HG02870 (cell line): ENCODE measurements around the gene AMER2.

Experiments
- ATAC-seq: cut with Tn5 transposase; IDR thresholded peaks from one replicate; pipeline ENCODE4 v1.9.1; 2021; ENCODE audit warnings: mild to moderate bottlenecking, moderate library complexity; ENCODE audit not compliant: unreplicated experiment

Gene AMER2, protein sequence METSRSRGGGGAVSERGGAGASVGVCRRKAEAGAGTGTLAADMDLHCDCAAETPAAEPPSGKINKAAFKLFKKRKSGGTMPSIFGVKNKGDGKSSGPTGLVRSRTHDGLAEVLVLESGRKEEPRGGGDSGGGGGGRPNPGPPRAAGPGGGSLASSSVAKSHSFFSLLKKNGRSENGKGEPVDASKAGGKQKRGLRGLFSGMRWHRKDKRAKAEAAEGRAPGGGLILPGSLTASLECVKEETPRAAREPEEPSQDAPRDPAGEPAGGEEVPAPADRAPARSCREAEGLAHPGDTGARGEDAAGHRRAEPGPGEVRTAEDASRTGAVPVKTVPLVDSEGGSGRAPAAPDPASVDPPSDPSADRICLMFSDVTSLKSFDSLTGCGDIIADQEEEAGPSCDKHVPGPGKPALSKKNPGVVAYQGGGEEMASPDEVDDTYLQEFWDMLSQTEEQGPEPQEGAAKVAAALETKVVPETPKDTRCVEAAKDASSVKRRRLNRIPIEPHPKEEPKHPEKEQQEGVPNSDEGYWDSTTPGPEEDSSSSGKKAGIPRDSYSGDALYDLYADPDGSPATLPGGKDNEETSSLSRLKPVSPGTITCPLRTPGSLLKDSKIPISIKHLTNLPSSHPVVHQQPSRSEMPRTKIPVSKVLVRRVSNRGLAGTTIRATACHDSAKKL

DNA sequence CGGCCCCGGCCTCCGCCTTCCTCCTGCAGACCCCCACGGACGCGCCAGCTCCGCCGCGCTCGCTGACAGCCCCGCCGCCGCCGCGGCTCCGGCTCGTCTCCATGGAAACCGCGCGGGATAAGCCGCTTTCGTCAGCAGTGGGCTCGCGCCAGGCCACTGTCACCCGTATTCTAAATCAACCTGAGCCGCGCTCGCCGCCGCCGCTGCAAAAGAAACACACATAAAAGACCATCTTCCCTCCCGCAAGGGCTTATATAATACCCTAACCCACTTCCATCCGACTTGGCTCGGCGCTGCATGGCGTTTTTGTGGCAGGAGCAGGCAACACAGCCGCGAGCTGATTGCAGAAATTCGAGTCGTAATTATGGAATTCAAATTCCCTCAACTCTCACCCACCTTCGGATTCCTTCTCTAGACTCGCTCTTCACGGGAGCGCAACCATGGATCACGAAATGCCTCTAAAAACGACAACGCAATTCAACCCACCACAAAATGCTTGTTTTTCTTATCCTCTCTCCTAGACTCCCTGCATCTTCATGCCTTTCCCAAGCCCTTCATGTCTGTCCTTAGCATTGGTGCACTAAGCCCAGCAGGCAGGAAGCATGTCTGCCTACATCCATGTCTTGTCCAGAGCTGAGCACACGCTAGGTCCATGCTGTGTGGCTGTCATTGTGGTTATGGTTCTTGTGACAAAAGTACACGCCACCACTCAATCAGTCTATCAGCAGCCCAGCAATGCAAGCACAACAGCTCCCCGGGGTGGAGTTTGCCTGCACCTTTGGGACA, at the start of gene AMER2:
AMER2 (minus strand) TSS at position 772 of the 786 bp plus-strand sequence; CDS start at position 103, 669 bp downstream.
- no peak for ATAC-seq

GRCh38 chr13:25218019-25218418, 45.9 kb upstream of the AMER2 start:
- no peak for ATAC-seq

GRCh38 chr13:25217023-25217885, 45.2 kb upstream of the AMER2 start:
- no peak for ATAC-seq

DNA sequence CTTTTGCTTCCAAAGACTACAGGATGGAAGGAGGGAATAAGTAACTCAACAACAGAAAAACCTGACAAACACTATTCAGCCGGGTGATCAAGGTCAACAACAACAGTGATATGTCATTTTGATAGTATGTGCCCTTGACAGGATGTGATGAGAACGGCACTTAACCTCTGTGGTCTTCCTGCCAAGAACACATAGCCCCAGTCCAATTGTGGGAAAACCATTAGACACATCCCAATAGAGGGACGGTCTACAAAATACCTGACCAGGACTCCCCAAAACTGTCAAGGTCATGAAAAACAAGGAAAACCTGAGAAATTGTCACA, 43.1 kb upstream of the AMER2 start:
- no peak for ATAC-seq

DNA sequence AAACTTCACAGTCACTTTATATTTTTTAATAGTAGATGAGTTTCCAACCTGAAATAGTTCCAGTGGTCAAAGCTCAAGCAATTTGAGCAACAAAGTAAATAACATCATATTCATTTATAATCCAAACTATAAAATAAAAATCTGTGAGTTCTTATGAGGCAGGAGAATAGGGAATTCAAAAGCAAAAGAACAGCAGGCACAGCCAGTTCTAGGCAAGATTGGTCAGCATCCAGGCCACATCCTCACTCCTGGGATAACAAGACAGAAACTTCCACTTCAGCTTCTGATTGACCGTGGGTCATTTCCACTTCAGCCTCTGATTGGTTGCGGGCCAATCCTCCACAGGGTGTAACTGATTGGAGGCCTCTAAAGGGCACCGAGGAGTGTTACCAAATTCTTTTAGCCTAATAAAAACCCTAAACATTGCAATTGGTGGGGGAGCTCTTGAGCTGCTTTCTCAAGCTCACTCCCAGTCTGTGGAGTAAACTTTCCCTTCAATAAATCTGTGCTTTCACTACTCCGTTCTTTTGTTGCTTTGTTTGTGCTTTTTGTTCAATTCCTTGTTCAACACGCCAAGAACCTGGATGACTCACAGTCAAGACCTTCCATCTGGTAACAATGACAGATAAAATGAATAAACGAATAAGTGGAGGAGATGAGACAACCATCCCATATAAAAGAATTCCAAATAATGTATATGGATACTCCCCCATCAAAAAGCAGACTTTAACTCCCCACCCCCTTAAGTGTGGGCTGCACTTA, 42.6 kb upstream of the AMER2 start:
- no peak for ATAC-seq

DNA sequence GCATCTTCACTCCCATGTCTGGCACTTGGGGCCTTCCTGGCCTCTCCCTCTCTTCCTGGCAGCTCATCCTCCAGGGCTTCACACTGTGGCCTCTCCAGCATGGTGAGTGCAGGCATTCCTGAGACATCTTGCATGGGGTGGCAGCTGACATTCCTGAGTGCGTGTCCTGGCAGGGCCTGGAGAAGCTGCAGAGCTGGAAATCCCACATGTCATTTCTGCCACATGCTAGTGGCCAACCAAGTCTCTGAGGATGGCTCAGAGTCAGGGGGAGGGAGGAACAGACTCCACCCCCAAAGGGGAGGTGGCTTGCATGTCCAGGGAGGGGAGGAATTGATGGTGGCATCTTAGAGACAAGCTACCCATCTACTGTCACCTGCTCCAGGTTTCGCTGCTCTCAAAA, 41.6 kb upstream of the AMER2 start:
- no peak for ATAC-seq

DNA sequence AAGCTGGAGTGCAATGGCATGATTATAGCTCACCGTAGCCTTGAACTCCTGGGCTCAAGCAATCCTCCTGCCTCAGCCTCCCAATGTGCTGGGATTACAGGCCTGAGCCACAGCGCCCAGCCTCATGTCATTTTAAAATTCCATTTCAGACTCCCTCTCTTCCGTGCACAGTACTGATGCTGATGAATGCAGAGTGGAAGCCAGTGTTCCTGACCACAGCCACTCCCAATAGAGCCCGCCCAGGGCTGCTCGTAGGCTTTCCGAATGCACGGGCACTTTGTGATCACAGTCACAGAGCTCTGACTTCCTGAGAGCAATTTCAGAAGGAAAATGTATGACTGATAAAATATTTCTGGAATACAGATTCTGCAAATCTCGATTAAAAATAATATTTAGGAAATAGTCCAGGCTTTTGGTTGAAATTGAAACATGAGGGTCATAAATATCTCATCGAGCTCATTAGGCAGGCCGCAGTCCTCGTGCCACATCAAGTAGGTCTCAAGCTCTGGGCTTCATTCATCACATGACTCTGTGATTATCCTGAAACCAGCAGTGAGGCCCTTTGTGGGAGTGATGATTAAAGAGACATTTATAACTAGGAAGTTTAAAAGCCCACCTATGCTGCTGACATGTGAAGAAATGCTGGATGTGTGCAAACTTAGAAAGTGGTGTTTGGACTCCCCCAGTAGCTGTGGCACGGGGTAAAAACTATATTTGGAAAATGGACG, 38.9 kb upstream of the AMER2 start:
- ATAC-seq, result no peak

GRCh38 chr13:25207291-25207810, 35.3 kb upstream of the AMER2 start:
- ATAC-seq, result no peak

DNA sequence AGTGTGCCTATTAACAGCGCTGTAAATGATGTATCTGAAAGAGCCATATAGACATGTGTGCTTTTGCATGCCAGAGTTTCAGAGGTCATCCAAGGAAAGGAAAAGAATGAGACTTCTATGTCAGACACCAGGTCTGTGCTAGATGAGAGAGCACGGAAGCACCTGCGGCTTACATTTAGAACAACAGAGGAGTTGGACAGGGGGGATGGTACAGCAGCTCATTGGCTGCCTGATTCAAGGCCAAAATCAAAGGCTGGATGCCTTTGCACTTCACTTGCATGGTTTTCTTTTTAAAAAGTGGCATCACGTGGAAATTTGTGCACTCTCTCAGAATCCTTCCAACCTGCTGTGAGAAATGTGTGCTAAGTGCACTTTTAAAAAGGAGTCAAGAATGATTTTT, 32.8 kb upstream of the AMER2 start:
- ATAC-seq, result no peak

DNA sequence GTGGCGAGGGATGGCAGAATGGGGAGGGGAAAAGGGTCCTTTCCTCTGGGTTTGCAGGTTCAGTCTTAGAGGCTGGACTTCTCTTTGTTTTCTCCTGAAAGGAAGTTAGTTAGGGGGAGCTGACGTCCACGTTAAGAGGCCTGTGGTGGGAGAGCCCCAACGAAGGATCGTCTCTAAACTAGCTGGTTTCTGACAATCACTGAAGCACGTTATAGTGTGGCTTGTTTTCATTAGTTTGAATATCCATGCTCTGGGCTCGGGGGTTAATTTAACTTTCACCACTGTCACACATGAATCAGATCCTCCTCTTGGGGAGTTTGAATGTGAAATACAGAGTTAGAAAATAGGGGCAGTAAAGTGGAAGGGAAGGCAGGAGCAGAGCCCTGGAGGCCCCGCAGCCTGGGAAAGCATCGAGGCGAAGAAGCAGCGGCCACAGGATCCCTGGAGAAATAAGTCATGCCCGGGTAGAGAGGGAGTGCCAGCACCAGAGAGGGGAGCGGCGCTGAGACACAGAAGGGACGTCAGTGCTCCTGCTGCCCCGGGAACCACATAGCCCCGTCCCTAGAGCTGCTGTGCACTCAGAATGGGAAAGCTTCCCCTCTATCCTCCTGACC, 31.1 kb upstream of the AMER2 start:
- ATAC-seq, result no peak

- ATAC-seq, result no peak
These were observed 28.7 kb upstream of the AMER2 start for GRCh38 chr13:25200783-25201182.

GRCh38 chr13:25198647-25199046, 26.6 kb upstream of the AMER2 start:
- ATAC-seq, result no peak

- no peak for ATAC-seq
These were observed 24.9 kb upstream of the AMER2 start for GRCh38 chr13:25196971-25197370.

- no peak for ATAC-seq
These were observed 20.8 kb upstream of the AMER2 start for GRCh38 chr13:25192936-25193335.

DNA sequence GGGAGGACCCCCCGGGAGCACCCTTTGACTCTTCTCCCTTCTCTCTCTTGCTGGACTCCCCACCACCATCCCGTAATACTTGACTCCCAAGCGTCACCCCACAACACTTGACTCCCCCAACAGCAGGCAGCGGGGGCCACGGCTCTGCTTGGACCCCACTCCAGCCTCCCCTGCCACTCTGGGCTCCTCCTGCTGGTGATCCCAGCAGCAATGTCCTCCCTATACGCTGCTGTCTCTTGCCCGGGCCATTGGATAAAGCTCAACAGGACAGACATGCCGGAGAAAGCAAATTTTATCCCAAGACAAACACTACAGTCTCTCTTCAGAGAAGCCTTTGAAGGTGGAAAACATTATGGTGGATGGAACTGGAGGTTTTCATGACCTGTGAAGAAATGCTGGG, 20.4 kb upstream of the AMER2 start:
- no peak for ATAC-seq

DNA sequence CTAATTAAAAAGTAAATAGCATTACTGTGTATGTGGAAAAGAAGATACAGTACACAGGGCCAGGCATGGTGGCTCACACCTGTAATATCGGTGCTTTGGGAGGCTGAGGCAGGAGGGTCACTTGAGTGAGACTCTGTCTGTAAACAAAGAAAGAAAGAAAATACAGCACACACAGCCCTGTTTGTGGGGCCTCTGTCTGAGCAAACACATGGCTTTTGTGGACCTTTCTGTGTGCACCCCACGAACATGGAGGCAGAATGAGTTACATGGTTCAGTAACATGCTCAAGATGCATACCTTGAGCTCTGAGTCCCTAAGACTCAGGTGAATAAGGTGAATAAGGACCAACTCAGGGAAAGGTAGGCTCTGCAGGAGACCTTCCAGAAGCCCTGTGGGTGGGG, 20.0 kb upstream of the AMER2 start:
- no peak for ATAC-seq

DNA sequence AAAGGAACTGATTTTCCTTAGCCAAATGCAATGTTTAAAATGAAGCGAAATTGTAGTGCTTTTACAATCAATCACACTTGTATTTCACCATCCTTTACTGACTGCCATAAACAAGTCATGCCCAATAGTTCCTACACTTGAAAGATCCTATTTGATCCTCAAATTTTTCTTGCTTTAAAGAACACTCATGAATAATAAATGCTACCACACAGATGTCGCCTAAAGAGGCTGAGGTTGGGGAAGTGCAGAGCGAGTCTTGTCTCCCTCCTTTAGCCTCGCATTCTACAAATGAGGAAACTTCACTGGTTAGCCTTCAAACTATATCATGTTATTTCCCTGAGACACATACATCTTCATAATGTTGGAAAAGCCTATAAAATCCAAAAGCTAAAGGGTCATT, 18.7 kb upstream of the AMER2 start:
- ATAC-seq, result no peak

DNA sequence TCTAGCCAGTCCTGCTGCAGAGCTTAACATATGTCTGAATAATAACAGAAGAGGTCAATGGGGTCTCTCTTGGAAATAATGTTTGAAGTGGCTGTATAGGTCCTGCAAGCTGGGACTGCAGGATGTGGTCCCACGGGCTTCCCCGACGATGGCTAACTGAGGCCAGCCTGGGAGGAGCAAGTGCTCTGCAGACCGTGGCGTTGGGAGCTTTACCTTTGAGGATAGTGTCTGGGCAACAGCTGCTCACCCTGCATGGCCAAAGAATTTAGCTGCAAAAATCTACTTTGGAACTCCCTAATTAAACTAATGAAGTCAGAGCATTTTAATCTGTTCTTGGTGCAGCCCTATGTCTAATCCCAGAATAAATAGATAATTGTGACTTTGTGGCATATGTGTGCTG, 18.2 kb upstream of the AMER2 start:
- ATAC-seq, result no peak

DNA sequence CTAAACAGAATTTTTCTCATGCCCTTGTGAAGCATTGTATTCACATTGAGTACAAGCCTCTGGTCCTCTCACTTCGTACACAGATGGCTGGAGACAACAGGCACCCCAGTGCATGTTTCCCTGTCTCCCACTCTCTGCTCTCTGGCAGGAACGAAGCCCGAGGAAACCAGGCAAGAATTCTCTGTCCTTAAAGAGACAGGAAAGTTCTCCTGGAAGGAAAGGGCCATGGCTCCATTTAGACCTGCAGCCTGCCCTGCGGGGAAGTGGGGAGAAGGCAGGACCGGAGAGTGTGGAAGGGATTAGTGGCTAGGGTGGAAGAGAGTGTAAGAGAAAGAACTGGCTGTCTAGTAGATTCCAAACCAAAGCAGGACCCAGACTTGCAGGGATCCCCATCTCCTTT, 15.5 kb upstream of the AMER2 start:
- no peak for ATAC-seq
